GM11168 (cell line): ENCODE results near the gene KRTAP5-1.

ENCODE experiments used
- in situ Hi-C: fragments of 300-500 bp; cut with MboI; formaldehyde crosslinking; loops from one replicate; pipeline ENCODE4 v1.12.0; 2022; ENCODE audit warnings: low sequenced_read_pairs; ENCODE audit not compliant: unreplicated experiment

The KRTAP5-1 gene

DNA sequence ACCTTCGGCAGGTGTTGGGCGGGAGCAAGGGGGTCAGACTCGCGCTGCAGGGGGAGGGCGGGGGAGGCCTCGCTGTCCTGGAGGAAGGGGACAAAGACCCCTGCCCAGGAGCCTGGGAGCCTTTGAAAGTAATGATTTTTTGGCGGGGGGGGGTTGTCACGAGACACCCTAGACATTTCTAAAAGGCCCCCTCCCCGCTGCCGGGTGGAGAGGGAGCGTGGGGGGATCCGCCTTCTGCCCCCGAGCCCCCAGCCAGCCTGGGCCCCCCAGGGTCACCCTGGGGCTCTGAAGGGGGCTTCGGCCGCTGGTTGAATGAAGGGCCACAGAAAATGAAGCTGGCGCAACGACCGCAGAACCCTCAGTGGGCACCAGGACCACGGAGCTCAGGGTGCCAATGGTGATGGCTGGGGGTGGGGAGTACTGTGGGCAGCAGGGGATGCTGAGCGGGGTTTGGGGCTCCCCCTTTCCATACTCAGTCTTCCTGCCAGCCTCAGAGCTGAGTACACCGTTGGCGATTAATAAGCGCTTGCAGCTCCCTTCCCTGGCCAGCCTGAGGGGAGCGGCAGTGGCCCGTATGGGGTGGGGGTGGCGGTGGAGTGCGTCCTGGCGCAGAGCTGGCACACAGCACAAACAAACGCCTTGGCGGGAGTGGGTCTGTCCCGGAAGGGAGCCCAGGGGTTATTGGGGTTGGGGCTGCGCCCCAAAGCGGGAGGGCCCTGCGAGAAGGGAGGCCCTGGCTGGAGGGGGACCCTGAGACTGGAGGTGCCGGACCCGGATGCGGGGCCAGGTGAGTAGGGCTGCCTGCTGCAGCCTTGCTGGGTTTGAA, 11.8 kb downstream of the KRTAP5-1 start:
- in situ Hi-C loops, result no loop called here

DNA sequence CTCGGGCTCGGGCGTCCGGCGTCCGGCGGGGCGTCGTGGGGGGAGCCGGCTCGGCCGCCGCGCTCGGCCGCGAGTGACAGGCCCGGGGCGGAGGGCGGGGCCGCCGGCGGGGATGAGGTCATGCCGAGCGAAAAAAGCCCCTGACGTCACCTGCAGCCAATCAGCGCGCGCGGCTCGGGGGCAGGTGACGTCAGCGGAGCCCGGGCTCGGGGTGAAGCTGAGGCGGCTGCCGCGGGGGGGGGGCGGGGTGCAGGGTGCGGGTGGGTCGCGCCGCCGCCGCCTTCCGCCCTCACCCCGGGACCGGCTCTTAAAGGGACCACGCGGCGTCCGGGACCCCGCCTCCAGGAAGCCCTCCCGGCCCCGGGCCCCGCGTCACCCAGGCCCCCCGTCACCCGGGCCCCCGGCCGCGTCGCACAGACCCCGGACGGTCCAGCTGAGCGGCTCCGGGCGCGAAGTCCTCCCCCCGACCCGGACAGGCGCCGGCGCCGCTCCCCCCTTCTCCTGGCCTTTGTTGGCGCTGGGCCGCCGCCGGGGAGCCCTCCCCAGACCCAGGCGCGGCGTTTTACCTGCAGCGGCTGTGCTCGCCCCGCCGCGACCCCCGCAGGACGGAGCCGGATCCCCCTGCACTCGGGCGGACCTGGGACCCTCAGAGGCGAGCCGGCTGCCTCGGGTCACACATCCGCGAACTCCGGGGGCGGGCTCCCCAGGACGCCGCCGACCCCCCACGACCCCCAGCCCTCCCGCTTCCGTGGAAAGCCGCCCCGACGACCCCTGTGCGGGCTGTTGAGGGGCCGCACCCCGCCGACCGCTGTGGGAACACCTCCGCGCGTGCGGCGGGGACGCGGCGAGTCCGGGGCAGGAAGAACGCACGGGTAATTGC, 12.6 kb downstream of the KRTAP5-1 start, which contains the start of gene DUSP8:
Gene DUSP8, minus strand, starts transcription at position 75 of the 880 bp plus-strand sequence. CDS start 6,445 bp downstream, outside the sequence.
- in situ Hi-C loops, result no loop called here

DNA sequence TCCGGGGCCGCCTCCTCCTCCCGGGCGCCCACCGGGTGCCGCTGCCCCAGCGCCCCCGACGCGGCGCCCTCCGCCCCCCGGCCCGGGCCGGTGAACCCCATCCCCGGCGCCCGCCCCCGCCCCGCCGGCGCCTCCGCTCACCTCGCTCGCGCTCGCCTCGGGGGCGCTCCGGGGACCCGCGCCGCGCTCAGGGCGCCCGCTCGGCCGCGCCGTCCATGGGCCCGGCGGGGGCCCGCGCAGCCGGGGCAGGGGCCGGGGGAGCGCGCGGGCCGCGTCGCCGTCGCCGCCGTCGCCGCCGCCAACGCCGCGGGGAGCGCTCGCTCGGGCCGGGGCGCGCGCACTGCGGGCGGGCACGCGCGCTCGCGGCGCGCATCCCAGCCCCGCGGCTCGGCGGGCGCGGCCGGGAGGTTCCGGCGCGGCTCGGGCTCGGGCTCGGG, 13.3 kb downstream of the KRTAP5-1 start:
- in situ Hi-C loops, result no loop called here

DNA sequence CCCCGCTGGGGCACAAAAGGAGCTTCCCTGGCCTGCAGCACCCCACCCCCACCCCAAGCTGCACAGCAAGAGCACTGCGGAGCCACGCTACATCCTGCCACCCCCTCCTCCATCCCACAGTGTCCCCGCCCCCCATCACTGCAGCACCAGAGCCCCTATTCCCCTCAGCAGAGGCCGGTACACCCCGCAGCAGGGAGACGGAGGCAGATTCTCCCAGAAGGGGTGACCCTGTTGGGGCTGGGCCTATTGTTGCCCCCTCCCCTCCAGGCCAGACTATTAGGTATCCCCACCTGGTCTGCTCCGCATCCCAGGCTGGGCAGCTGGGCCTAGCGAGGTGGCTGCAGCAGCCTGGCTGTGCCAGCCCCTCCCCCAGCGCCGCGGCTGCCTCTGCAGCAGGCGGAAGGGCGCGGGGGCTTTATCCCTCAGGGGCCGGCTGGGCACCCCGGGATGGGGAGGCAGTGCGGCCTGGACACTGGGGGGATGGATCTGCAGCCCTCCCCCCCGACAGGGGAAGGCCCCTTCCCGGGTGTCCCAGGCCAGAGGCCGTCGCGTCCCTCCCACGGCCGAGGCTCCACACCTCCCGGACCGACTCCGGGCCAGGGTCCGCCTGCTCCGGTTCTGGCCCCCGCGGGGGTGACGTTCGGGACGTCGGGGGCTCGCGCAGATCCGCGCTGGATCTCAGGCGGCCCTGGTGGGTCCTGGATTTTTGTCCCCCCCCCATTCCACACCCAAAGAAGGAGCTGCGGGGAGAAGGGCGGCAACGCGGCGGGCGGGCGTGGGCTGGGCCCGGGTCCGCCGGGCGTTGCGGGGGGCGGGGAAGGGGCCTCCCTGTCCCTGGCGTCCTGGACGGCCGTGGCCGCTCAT, 14.0 kb downstream of the KRTAP5-1 start:
- in situ Hi-C loops, result no loop called here

DNA sequence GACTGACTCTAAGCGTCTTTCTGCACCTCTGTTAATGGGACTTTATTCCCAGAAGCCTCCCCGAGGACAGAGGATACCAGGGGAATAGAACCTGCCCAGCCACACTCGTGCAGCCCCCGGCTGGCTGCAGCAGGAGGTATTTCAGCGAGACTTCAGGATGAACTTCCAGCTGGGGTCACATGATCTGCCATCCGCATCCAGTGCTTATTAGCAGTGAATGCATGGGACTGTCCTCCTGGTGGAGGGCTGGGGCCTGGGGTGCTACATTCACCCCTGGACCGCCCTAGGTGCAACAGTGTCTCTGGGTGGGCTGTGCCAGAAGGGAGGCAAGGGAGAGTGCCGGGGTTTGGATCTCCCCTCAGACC, 14.6 kb downstream of the KRTAP5-1 start:
- in situ Hi-C loops, result no loop called here

DNA sequence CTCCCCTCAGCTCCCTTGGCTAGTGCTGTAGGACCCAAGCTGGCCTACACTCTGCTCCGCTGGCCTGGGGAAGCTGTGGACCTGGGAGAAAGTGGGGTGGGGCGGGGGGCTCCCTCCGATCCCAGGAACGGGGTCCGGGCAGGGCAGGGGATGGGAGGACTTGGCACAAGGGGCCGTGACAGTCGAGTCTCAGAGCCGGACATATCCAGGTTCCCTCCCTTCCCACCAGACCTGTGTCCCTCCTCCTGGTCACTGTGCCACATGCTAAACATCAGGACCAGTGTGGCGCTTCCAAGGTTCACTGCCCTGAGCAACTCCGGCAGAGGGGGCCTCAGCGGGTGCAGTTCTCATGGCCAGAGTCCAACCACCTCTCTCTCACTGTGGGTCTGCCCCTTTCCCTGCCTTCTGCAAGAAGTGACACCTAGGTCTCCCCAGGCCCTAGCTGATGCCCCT, 15.1 kb downstream of the KRTAP5-1 start:
- in situ Hi-C loops, result no loop called here

DNA sequence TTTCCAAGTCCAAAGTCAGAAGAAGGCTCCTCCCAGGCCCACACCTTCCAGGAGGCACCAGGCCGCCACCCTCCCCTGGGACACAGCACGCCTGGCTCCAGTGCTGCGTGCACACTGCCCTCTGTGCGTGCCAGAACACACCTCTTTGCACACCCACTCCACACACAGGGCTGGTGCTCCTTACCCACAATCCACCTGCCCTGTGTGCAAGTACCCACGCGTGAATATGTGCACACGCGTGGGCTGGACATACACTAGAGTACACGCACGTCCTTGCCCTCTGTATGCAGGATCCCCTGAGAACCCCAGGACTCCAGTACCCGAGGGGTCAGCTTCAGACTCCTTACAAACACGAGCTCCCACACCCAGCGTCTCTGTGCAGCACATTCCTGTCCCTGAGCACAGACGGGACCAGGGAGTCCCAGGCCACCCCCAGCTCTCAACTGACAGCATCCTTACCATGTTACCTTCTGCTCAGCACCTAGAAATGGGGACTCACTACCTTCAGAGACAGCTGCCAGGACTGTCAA, 15.8 kb downstream of the KRTAP5-1 start:
- in situ Hi-C loops, result no loop called here

DNA sequence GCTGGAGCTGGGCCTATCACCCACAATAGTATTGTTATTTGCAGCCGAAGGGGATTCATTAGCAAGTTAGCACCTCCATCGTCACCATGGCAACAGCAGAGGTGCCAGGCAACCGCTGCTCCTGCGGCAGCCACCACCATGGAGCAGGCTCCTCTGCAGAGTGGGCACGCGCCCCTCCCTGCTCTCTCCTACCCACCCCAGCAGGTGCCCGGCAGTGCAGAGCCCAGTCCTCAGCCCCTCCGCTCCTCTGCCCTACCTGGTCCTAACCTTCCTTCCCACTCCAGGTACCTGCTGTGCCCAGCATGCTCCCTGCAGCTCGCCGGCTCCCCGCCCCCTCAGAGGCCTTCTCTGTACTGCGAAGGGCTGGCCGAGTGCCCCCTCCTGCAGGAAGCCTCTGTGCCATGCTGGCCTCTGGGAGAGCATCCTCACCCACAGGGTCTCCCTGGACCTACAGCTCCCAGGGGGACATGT, 16.6 kb downstream of the KRTAP5-1 start:
- in situ Hi-C loops, result no loop called here

DNA sequence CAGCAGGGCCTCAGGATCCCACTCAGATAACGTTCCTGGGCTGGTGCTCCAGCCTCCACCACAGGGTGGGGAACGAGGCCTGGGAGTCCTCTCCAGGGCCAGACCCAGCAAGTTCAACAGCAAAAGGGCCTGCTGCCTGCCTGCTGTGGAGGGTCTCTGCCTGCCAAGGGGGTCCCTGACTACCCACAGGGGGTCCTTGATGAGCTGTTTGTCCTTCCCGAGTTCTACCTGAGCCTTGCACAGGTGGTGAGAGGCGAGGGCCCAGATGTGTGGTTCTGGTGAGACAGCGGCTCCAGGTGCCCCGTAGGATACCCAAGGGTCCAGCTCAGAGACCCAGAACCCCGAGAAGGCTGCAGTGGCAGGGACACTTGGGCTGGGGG, 17.4 kb downstream of the KRTAP5-1 start:
- in situ Hi-C loops, result no loop called here

DNA sequence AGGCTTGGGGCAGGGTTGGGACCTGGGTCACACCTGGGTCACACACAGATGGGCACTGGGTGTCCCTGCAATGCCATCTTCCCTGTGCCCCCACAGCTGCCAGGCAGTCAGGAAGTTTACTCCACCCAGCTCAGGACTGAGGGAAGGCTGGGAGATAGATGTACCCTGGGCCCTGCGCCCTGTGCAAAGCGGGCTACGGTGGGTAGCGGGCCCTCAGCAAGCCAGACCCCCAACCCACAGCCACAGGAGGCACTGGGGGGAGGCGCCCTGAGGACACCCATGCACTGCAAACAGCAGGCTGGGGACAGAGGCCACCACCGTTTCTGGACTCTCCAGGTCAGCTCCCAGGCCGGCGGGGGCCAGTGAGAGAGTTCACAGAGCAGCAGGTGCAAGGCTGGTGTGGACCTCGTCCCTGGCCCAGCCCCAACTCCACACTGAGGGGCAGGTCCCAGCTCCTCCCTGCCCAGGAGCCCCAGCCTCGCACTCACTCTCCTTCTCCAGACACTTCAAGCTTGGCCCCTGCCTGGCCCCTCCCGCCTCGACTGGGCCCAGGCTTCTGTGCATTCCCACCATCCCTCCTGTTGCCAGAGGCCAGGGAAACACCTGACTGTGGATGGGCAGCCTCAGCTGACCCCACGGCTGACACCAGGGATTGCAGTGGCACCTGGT, 17.9 kb downstream of the KRTAP5-1 start:
- in situ Hi-C loops, result no loop called here

DNA sequence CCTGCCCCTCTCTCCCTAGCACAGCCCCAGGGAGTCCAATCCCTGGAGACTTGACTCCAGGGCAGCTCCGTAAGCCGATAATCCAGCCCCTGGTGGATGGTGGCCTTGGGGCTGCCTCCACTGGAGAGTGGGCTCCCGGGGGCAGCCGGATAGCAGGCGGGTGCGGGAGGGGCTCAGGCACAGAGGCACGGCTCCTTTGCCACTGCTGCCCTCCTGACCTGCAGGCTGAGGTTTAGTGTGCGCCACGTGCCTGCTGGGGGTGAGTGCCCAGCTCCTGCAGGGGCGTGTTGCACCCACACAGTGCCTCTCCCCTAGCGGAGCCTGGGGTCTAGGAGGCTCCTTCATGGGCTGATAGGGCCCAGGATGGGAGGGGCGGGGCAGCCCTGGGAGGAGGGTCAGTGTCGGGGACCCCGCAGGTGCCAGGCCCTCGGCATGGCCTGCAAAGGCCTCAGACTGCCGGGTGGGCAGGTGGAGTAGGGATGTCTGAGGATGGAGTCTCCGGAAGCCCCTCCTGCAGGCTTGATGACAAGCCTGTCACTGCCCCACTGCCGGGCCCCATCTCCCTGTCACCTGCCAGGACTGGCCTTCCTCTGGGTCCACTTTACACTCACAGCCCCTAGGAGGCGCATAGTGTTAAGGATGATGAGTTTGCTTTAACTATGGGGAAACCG, 18.6 kb downstream of the KRTAP5-1 start:
- in situ Hi-C loops, result no loop called here

DNA sequence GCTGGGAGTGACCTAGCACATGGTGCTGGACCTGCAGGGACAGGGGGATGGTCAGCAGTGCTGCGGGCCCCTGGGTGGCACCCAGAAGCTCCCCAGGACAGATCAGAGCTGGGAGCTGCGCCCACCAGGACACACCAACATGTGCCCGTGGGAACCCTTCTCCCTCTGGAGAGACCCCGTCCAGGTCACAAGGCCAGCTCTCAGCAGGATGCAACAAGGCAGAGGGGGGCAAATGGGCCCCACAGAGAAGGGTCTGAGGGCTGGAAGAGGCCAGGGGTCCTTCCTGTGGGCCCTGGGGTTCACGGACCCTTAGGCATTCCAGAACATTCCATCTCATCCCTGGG, 19.2 kb downstream of the KRTAP5-1 start:
- in situ Hi-C loops, result no loop called here

DNA sequence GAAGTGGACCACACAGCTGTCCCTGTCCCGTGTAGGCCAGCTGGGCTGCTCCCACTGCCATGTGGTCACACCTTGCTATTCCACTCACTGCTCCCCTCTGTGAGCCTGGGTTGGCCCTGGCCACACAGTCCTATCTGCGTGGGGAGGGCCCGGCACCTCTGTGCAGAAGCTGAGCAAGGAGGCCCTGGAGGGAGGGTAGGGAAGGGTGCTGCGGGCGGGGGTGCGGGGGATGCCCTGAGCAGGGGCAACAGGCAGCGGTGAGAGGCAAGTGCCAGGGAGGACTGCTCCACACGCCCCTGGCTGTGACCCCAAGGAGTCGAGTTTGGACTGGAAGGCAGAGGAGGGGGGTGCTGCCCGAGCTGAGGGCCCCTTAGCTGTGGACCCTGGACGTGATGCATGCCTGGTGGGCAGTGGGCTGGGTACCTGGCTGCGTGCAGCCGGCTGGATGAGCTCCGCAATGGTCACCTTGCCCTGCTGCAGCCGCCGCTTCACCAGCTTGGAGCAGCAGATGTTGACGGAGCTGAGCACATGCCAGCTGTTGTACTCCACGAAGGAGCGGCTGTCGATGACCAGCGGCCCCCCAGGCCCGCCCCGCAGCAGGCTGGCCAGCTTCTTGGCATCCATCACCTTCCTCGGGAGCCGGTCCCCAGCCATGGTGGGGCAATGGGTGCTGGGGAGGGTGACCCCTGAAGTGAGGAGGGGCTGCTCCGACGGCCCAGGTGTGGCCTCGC, 19.7 kb downstream of the KRTAP5-1 start:
- in situ Hi-C loops, result no loop called here

DNA sequence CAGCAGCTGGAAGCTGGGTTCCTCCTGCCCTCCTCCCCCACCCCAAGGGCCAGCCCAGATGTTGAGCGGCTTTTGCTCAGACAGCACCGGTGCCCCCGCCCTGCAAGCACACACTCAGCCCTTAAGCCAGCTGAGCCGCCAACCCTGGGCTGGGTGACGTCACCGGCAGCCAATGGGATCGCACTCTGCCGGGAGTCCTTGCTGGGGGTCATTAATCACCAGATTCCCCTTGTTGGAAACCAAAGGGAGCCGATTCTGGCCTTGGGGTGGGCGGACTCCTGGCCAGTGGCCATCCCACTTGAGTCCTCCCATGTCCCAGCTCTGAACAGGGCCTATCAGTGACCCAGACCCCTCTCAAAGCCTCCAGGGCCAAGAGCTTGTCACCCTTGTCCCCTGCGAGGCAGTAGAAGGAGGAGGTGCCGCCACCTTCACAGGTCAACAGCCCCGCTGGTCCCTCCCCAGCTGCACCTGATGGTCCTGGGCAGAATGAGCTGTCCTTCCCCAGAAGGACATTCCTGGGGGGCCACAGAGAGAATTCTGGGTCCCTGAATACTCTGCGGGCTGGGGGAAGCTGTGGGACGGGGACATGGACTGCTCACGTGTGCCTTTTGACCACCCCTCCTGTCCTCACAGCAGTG, 20.4 kb downstream of the KRTAP5-1 start:
- in situ Hi-C loops, result no loop called here

DNA sequence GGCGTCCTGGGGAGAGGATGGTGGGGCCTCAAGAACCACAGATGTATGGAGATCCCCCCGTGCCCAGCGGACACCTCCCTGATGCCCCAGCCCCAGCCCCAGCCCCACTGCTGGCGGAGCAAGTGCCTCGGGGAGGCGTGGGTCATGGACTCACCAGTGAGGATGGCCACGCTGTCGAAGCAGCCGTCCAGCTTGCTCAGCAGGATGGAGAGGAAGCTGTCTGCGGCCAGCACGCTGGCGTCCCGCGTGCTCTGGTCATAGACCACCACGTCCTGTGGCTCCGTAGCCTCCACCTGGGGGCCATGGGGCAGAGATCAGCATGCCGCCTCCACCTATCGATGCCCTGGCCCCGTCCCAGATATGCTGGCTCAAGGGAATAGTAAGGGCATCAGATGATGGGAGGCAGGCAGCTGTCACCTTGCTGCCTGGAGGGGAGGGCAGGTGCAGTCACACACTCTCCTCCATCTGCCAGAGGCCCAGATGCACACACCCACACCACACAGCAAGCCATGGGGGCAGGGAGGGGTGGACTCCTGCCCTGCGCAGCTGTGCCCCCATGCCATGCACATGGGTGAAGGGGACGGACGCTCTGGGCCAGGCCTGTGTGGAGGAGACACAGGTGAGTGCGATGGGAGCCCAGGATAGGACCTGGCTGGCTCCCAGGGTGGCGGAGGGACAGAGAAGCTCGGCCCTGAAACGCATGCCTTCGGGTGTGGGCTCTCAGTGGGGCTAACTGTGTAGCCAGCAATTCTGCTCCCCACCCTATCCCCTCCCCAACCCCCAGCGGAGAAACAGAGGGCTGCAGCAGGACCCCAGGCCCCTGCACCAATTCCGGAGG, 21.2 kb downstream of the KRTAP5-1 start:
- in situ Hi-C loops, result no loop called here

DNA sequence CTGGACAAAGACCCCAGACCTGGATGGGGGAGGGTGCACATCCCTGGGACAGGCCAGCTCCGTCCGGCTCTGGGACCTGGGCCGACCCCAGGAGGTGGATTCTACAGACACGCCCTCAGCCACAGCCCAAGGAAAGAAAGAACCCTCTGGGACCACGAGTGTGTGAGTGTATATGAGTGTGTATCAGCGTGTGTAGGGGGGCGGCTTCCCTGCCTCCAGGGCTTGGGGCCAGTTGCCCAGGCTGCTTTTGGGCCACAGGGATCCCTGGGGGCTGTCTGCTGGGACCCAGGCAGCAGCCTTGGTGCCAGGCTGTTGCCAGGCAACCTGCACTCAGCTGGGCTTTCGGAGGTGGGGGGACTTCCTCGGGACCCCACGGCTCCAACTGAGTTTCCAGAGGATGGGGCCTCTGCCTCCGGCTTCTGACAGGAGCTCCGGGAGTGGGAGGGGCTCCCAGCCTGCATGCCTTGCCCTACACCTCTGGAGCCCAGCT, 21.9 kb downstream of the KRTAP5-1 start:
- in situ Hi-C loops, result no loop called here
